GM18511 (cell line): ENCODE data around the gene RCOR2.
A peak's percentile ranks its signal among the peaks of the same experiment; 100 is the strongest.
"Not testable (repeated sequence)": the region's sequence is repeated elsewhere in the genome, so short reads cannot be mapped to it uniquely, and the experiment has no call there.

Source experiments
- ATAC-seq: cut with Tn5 transposase; IDR thresholded peaks from one replicate; pipeline ENCODE4 v1.9.1; 2021; ENCODE audit warnings: mild to moderate bottlenecking, moderate library complexity; ENCODE audit not compliant: unreplicated experiment

Gene RCOR2

DNA sequence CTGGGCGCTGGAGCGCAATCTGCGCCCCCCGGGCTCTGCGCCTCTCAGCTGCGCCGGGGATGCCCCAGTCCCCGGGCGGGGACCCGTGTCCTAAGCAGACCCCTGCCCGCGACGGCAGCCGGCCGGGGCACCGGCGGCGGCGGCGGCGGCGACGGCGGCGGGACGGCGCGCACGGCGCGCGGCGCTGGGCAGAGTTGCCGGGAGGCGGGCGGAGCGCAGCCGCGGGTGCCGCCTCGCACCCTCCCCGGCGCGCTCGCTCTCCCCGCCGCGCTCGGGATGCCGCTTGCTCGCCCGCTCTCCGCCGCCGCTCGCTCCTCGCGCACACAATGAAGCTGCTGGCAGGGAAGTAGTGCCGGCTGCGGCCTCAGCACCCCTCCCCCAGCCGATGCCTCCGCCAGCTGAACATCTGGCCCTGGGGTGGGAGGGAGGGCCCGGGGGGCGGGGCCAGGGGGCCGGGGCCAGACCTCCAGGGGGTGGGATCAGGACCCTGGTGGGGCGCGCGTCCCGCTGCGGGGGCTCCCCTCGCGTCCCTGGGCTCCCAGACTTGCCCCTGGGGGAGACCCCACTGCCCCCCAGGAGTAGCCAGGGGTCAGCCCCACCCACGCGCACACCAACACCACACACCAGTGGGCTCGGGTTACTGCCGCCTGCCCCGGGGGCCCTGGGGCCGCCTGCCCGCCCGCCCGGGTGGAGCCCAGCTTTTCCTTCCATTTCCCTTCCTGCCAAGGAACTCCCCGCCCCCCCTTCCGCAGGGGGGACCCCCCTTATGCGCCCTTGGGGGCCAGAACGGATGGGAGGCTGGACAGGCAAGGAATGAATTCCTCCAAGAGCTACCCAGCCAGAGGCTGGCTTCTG, at the start of gene RCOR2:
RCOR2 (minus strand) TSS at position 328 of the 855 bp plus-strand sequence. CDS start 708 bp downstream, outside the sequence.
- no peak for ATAC-seq

GRCh38 chr11:63966444-63966843, 49.5 kb upstream of the RCOR2 start:
- ATAC-seq, result no peak

DNA sequence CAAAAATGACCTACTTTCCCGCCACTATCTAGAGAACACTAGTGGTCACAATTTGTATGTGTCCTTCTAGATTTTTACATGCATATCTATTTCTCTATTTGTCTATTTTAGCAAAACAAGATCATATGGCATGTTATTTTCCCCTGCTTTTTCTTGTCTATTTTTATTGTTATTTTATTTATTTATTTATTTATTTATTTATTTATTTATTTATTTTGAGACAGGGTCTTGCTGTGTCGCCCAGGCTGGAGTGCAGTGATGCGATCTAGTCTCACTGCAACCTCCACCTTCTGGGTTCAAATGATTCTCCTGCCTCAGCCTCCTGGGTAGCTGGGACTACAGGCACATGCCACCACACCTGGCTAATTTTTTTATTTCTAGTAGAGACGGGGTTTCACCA, 46.9 kb upstream of the RCOR2 start:
- not testable (repeated sequence) for ATAC-seq

- no peak for ATAC-seq
Measured at GRCh38 chr11:63961608-63962412, 44.8 kb upstream of the RCOR2 start.

GRCh38 chr11:63958008-63958407, 41.0 kb upstream of the RCOR2 start:
- no peak for ATAC-seq

DNA sequence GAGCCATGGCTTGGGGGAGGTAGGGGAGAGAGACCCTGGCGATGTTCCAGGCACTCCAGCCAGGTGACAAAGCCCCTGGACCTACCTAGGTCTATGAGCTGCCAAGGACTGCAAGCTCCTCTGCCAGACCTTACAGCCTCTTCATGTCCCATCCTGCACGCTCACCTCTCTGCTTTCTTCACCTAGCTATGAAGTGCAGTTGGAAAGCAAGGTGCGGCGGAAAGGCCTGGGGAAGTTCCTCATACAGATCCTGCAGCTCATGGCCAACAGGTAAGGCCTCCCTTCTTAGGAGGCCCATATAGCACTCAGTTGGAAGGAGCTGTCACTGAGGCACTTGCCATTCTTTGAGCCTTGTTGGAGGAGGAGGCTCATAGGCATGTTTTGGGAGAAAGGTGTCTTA, 35.6 kb upstream of the RCOR2 start:
- ATAC-seq, result no peak

- no peak for ATAC-seq
Measured at GRCh38 chr11:63951779-63952536, 35.0 kb upstream of the RCOR2 start.

- ATAC-seq, result no peak
Measured at GRCh38 chr11:63945477-63946163, 28.7 kb upstream of the RCOR2 start.

GRCh38 chr11:63944987-63945386, 28.0 kb upstream of the RCOR2 start:
- no peak for ATAC-seq

DNA sequence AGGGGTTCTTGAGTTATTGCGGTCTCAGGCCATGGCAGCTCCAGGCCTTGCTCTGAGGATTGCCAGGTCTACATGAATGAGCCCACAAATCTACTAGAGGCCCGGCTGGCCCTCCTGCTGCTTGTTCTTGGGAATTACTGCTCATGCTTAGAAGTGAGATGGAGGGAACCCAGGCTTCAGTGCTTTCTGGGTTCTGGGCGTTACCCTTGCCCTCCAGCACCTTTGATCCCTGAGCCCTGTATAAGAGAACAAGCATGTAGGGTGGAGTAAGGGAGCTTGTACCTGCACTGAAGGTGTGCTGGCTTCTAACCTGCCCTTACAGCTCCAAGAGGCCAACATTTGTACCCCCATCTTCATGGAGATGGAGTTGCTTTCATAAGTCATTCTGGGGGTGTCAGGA, 25.8 kb upstream of the RCOR2 start:
- ATAC-seq, result no peak

GRCh38 chr11:63941901-63942300, 24.9 kb upstream of the RCOR2 start:
- no peak for ATAC-seq

DNA sequence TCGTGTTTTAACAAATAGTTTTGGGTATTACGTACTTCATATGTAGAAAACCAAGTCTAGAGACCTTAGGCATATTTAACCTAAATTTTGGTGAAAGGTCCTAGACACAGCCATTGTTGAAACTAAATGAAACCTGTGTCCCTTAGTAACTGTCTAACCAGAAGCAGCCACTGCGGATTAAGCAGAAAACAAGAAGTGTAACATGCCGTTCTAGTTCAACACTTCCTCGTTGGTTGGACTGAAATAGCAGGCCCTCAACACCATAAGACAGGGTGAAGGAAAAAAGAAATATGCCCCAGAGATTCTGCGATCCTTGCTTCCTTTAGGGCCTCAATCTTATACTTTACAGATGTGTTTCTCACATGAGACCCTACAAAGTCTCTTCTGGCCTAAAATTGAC, 23.8 kb upstream of the RCOR2 start:
- no peak for ATAC-seq

DNA sequence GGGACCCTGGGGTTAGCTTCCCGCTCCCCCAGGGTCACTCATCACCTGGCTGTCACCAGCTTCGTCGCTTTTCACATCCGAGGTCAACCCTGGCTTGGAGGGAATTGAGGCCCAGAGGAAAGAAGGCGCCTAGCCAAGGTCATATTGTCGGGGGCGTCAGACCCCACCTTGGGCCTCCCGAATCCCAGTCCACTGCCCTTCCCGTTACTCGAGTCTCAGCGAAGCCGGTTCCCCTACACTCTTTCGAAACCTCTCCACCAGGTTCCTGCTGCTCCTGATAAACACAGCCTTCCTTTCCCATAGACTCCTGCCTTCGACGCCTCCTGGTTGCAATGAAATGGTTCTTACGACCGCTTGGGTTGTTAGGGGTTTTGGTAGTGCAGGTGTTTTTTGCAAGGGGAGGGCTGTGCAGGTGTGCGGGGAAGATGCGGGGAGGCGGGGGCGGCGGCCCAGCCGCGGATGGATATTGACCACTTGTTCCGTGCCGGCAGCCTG, 22.5 kb upstream of the RCOR2 start:
- ATAC-seq, result no peak

DNA sequence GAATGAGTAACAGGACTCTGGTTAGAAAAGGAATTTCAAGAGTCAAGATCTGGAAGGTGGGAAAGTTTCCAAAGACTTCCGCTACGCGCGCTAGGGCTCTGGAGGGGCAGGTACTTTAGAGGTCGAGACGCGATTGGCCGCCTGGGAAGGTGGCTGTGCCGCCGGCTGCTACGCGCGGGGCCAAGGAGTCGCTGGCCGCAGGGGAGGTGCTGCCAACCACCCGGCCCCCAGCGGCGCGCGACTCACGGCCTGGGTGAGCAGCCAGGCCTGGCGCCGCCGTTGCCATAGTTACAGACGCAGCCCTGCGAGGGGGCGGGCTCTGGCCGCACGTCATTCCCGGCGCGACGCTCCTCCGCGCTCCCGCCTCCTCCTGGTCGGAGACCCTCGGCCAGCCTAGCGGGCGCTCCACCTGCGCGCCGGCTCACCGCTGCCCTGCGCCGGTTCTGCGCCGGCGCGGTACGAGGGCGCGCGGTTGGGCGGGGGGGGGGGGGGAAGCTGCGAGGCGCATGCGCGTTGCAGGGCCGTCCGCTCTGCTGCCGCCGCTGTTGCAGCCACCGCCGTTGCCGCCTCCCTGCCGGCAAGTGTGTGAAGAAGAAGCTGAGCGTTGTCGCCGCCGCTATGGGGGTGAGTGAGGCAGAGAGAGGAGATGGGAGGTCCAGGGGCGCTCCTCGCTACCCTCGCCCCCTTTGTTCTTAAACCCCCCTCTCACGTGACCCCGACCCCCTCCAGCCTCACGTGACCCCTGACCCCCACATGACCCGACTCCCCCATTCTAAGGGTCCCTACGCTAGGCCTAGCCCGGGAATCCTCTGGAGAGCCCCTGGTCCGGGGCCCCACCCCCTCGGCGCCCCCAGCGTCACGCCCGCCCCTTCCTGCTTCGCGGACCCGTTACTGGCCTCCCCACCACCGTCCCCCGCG, 21.8 kb upstream of the RCOR2 start, which contains the start of gene NAA40:
NAA40 (plus strand) TSS at position 524 of the 918 bp plus-strand sequence; CDS start at position 619, 95 bp downstream.
- peak; percentile 90 for ATAC-seq

- ATAC-seq, result peak; percentile 19
Measured at GRCh38 chr11:63937713-63938478, 20.9 kb upstream of the RCOR2 start.

- ATAC-seq, result no peak
Measured at GRCh38 chr11:63933459-63933858, 16.5 kb upstream of the RCOR2 start.

DNA sequence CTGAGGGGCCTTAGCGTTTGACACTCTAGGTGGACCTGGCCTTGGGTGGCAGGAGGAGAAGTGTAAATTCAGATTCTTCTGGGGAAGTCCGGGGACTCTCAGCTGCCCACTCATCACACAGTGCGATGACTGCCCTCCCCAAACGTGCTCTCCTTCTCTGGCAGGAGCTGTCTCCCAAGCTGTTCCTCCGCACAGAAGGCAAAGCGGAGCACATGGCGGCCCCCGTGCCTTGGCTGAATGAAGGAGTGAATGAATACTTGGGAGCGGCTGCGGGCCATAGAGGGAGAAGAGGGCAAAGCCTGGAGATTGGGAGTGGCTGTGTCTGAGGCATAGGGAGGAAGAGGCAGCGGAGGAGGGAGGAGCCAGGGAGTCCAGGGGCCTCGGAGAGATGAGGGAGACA, 14.9 kb upstream of the RCOR2 start:
- no peak for ATAC-seq

GRCh38 chr11:63931045-63931444, 14.1 kb upstream of the RCOR2 start:
- no peak for ATAC-seq

DNA sequence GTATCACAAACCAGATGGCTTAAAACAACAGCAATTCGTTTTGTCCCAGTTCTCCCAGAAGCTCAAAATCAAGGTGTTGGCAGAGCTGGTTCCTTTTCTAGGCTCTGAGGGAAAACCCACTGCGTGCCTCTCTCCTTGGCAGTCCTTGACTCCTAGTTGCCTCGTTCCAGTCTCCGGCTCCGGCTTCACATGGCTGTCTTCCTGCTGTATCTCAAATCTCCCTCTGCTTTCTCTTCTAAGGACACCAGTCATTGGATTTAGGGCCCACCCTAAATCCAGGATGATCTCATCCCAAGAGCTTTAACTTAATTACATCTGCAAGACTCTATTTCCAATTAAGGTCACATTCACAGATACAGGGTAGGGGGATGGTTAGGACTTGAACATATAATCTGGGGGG, 12.7 kb upstream of the RCOR2 start:
- ATAC-seq, result no peak
